T47D (cell line): Measurements from ENCODE around the gene CDH3.

Experiments
- DNase-seq, 2 experiments: peaks; one replicate each; pipeline versions ENCODE4 v3.0.0 to v3.0.0-alpha.2; 2011 to 2012; ENCODE audit warnings: low read depth in 1 of 2, low spot score in 1 of 2
- JUND ChIP-seq: IDR thresholded peaks from 2 replicates; pipeline ENCODE4 v1.6.1; 2012; ENCODE audit warnings: low read depth
- in situ Hi-C: cut with HindIII; loops from 2 replicates; pipeline ENCODE4 v1.10.0; 2016; ENCODE audit warnings: low sequenced_read_pairs, low pct_unique_long_range_greater_than_20kb

Gene CDH3

GRCh38 chr16:68658341-68658973, 13.3 kb downstream of the CDH3 start:
- TF ChIP-seq JUND = no peak
- in situ Hi-C loops = no loop called here
- peak in 1 of 2 experiments; percentile 81 for DNase-seq

GRCh38 chr16:68658974-68659360, 13.9 kb downstream of the CDH3 start:
- in situ Hi-C loops = no loop called here
- no peak for TF ChIP-seq JUND

GRCh38 chr16:68659412-68660358, 14.6 kb downstream of the CDH3 start:
- TF ChIP-seq JUND = no peak
- no peak for DNase-seq
- in situ Hi-C loops = no loop called here

More at GRCh38 chr16:68658974-68659360, 13.9 kb downstream of the CDH3 start:
- DNase-seq = no peak

- in situ Hi-C loops = no loop called here
- DNase-seq = no peak
- TF ChIP-seq JUND = no peak
Observed at GRCh38 chr16:68660359-68660795, 15.3 kb downstream of the CDH3 start.

GRCh38 chr16:68662035-68662434, 16.9 kb downstream of the CDH3 start:
- DNase-seq = no peak
- TF ChIP-seq JUND = no peak
- in situ Hi-C loops = no loop called here

GRCh38 chr16:68664297-68664696, 19.2 kb downstream of the CDH3 start:
- no peak for DNase-seq
- TF ChIP-seq JUND = no peak
- in situ Hi-C loops = no loop called here

- DNase-seq = no peak
- in situ Hi-C loops = no loop called here
- TF ChIP-seq JUND = no peak
Observed at GRCh38 chr16:68665501-68665900, 20.4 kb downstream of the CDH3 start.

GRCh38 chr16:68668266-68668665, 23.2 kb downstream of the CDH3 start:
- in situ Hi-C loops = no loop called here
- DNase-seq = no peak
- TF ChIP-seq JUND = no peak

GRCh38 chr16:68676113-68676860, 31.2 kb downstream of the CDH3 start:
- in situ Hi-C loops = no loop called here
- TF ChIP-seq JUND = no peak
- no peak for DNase-seq

GRCh38 chr16:68681038-68681437, 35.9 kb downstream of the CDH3 start:
- TF ChIP-seq JUND = no peak
- no peak for DNase-seq
- in situ Hi-C loops = no loop called here

- no peak for DNase-seq
- no peak for TF ChIP-seq JUND
- in situ Hi-C loops = no loop called here
Observed at GRCh38 chr16:68685685-68686478, 40.8 kb downstream of the CDH3 start.

GRCh38 chr16:68686905-68687304, 41.8 kb downstream of the CDH3 start:
- no peak for DNase-seq
- in situ Hi-C loops = no loop called here
- TF ChIP-seq JUND = no peak
